Breast epithelium (tissue), 4 donors: ENCODE measurements around the gene SLC66A1. TPM values are rescaled to one million over a fixed set of nuclear protein-coding genes. Genes with fewer than 3 reads are reported as not detected.

Source experiments
- DNase-seq, 2 donors: peaks; one replicate each; pipeline ENCODE4 v3.0.0-alpha.2; 2019; ENCODE audit warnings: low spot score in 2 of 2
- H3K27ac ChIP-seq, 2 donors: fragments of 200-600 bp; sonication (generic) in 1 of 2; one replicate each; pipeline ENCODE4 v1.5.1; 2016 to 2019; ENCODE audit warnings: mild to moderate bottlenecking in 1 of 2
- H3K27me3 ChIP-seq, 2 donors: fragments of 200-600 bp; sonication (generic) in 1 of 2; one replicate each; pipeline versions ENCODE4 v1.5.1 to v1.6.0; 2017 to 2019; ENCODE audit warnings: control low read depth in 1 of 2, mild to moderate bottlenecking in 1 of 2
- H3K36me3 ChIP-seq: fragments of 200-600 bp; one replicate; pipeline ENCODE4 v1.5.1; 2019
- H3K4me1 ChIP-seq, 2 donors: fragments of 200-600 bp; sonication (generic); one replicate each; pipeline ENCODE4 v1.5.1; 2016 to 2019; ENCODE audit warnings: control low read depth in 1 of 2
- H3K4me3 ChIP-seq, 3 donors: fragments of 200-600 bp; sonication (generic); 1 replicate in 2 of 3; 2 replicates in 1 of 3; pipeline ENCODE4 v1.5.1; 2016 to 2019; ENCODE audit warnings: mild to moderate bottlenecking in 3 of 3, moderate library complexity in 2 of 3
- H3K9me3 ChIP-seq, 2 donors: fragments of 200-600 bp; sonication (generic) in 1 of 2; one replicate each; pipeline ENCODE4 v1.5.1; 2016 to 2019; ENCODE audit warnings: control low read depth in 1 of 2
- POLR2A ChIP-seq: fragments of 450-650 bp; IDR thresholded peaks from one replicate; pipeline ENCODE4 v1.6.1; 2016; ENCODE audit warnings: antibody characterized with exemption, mild to moderate bottlenecking, moderate library complexity
- POLR2AphosphoS5 ChIP-seq, 3 donors: sonication (generic); formaldehyde crosslinking; IDR thresholded peaks; one replicate each; pipeline ENCODE4 v1.6.1; 2017; ENCODE audit warnings: antibody characterized with exemption in 3 of 3
- intact Hi-C: fragments of 100-400 bp; cut with DNase I; formaldehyde crosslinking; loops from one replicate; pipeline ENCODE4 v1.15.1; 2023; ENCODE audit warnings: low total_unique reads
- total RNA-seq, 3 donors: library from RNA; depleted of rRNA; stranded (reverse); fragments of >200 nt; gene quantifications; one replicate each; pipeline ENCODE4 v1.1.0, GENCODE V29; 2016
- TF ChIP-seq, protein P1 (sequence below), 3 donors: fragments of 450-650 bp; IDR thresholded peaks; one replicate each; pipeline ENCODE4 v1.5.1; 2016 to 2017; ENCODE audit warnings: antibody characterized with exemption in 3 of 3, mild to moderate bottlenecking in 3 of 3, moderate library complexity in 3 of 3

The SLC66A1 gene
- total RNA-seq, 3 donors from 2014 or later: 6.2 to 13.9 (median 13.1) TPM

GRCh38 chr1:19342894-19343616 is 30.9 kb downstream of the SLC66A1 start:
- DNase-seq: no peak
- Histone ChIP-seq H3K4me1 (peaks cover 4 to 6% of the 10 kb centered on the region in 2 donors), H3K9me3 (no peaks in the 10 kb centered on the region), H3K27me3 (no peaks in the 10 kb centered on the region), H3K4me3 (no peak overlapping the region), H3K36me3 (no peaks in the 10 kb centered on the region), H3K27ac (peak overlapping the region in 1 of 2 donors; percentile 58)
- intact Hi-C loops: loop anchor here (10.0 kb wide), 1 partner anchor 312 kb away; no protein-coding TSS in a partner anchor
- TF ChIP-seq, protein P1, sequence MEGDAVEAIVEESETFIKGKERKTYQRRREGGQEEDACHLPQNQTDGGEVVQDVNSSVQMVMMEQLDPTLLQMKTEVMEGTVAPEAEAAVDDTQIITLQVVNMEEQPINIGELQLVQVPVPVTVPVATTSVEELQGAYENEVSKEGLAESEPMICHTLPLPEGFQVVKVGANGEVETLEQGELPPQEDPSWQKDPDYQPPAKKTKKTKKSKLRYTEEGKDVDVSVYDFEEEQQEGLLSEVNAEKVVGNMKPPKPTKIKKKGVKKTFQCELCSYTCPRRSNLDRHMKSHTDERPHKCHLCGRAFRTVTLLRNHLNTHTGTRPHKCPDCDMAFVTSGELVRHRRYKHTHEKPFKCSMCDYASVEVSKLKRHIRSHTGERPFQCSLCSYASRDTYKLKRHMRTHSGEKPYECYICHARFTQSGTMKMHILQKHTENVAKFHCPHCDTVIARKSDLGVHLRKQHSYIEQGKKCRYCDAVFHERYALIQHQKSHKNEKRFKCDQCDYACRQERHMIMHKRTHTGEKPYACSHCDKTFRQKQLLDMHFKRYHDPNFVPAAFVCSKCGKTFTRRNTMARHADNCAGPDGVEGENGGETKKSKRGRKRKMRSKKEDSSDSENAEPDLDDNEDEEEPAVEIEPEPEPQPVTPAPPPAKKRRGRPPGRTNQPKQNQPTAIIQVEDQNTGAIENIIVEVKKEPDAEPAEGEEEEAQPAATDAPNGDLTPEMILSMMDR (IDR thresholded peaks at IDR 0.05): no peak
- no peak for TF ChIP-seq POLR2A
- TF ChIP-seq POLR2AphosphoS5 (IDR thresholded peaks at IDR 0.05): no peak

DNA sequence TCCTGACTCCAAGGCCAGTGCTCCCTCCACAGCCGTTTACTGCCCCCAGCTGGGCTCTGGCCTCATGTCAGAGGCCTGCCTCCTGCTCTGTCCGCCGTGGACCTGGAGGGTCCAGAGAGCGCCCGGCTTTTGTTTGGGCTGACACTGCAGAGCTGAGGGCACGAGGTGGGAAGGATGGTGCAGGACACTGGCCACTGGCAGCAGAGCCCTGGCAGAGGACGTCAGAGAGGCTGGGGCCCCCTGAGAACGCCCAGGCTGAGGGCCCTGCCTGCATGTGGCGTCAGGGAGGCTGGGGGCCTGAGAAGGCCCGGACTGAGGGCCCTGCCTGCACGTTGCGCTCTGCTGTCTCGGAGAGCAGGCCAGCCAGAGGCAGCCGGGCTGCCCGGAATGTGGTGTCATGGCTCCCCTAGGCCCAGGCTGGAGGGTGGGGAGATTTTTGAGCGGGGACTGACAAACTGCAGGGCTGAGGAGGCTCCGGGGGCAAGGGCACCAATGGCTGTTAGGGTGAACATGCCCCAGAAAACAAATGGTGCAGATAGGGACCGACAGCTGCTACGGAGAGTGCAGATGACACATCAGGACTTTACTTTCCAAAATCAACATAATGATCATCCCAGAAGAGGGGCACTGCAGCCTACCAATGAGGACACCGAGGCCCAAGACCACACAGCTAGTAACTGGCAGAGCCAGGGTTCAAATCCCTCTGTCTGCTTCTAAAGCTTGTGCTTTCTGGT is 31.7 kb downstream of the SLC66A1 start:
- Histone ChIP-seq H3K4me3 (no peak overlapping the region), H3K27me3 (no peaks in the 10 kb centered on the region), H3K4me1 (peaks cover 4 to 6% of the 10 kb centered on the region in 2 donors), H3K9me3 (no peaks in the 10 kb centered on the region), H3K27ac (peak overlapping the region in 1 of 2 donors; percentile 58), H3K36me3 (no peaks in the 10 kb centered on the region)
- no peak for DNase-seq
- intact Hi-C loops: loop anchor here (10.0 kb wide), 1 partner anchor 311 kb away; no protein-coding TSS in a partner anchor
- TF ChIP-seq POLR2A (no peak), POLR2AphosphoS5 (IDR thresholded peaks at IDR 0.05) (no peak)

GRCh38 chr1:19344372-19344810 is 32.3 kb downstream of the SLC66A1 start:
- H3K27ac ChIP-seq: peak overlapping the region; percentile 25 to 50
- no peaks in the 10 kb centered on the region for H3K27me3 ChIP-seq
- peaks cover 4 to 6% of the 10 kb centered on the region in 2 donors for H3K4me1 ChIP-seq
- intact Hi-C loops: loop anchor here (10.0 kb wide), 1 partner anchor 310 kb away; no protein-coding TSS in a partner anchor
- H3K36me3 ChIP-seq: no peaks in the 10 kb centered on the region
- H3K4me3 ChIP-seq: no peak overlapping the region
- H3K9me3 ChIP-seq: no peaks in the 10 kb centered on the region
- peak; percentile 50 to 68 for DNase-seq
- no peak for TF ChIP-seq POLR2A
- TF ChIP-seq, protein P1 (IDR thresholded peaks at IDR 0.05): peak; percentile 87 to 96 (median 93)

- Histone ChIP-seq H3K9me3 (no peaks in the 10 kb centered on the region), H3K4me3 (no peak overlapping the region), H3K27ac (peak overlapping the region; percentile 25 to 50), H3K4me1 (peaks cover 4 to 6% of the 10 kb centered on the region in 2 donors), H3K36me3 (no peaks in the 10 kb centered on the region), H3K27me3 (no peaks in the 10 kb centered on the region)
- TF ChIP-seq POLR2A: no peak
- TF ChIP-seq, protein P1 (IDR thresholded peaks at IDR 0.05): no peak
- TF ChIP-seq POLR2AphosphoS5 (IDR thresholded peaks at IDR 0.05): no peak
- intact Hi-C loops: loop anchor here (10.0 kb wide), 1 partner anchor 310 kb away; no protein-coding TSS in a partner anchor
- no peak for DNase-seq
These were observed 32.7 kb downstream of the SLC66A1 start for GRCh38 chr1:19344831-19345230.

DNA sequence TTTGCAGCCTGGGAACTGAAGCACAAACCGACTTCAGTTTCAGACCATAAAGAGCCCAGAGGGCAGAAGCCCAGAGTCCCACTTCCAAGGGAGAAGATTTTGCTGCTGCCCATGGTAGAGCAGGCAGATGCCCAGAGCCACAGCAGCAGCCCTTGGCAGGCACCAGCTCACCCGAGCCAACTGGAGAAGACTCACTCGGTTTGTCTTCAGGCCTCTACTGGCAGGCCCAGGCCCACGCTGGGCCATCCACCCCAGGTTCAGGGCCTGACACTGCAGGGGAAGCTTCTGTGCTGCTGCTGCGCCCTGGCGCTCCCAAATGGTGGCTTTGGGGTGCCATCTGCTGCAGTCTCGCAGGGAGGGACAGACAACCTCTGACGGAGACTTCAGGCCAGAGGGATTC is 33.3 kb downstream of the SLC66A1 start:
- Histone ChIP-seq H3K9me3 (no peaks in the 10 kb centered on the region), H3K27me3 (no peaks in the 10 kb centered on the region), H3K4me1 (peaks cover 4 to 6% of the 10 kb centered on the region in 2 donors), H3K27ac (no peak overlapping the region), H3K36me3 (no peaks in the 10 kb centered on the region), H3K4me3 (no peak overlapping the region)
- TF ChIP-seq POLR2AphosphoS5 (IDR thresholded peaks at IDR 0.05) (no peak), POLR2A (no peak)
- TF ChIP-seq, protein P1 (IDR thresholded peaks at IDR 0.05): no peak
- intact Hi-C loops: loop anchor here (10.0 kb wide), 1 partner anchor 309 kb away; no protein-coding TSS in a partner anchor
- DNase-seq: no peak
